GM23248 (cell line): ENCODE results near the gene ETS1. TPM values are rescaled to one million over a fixed set of nuclear protein-coding genes. Genes with fewer than 3 reads are reported as not detected.

ENCODE experiments used
- DNase-seq: peaks from one replicate; pipeline ENCODE4 v3.0.0-alpha.2; 2015
- H2AFZ ChIP-seq: fragments of 200-600 bp; sonication (generic); 2 replicates; pipeline ENCODE4 v1.6.1; 2016; ENCODE audit warnings: antibody characterized with exemption
- H3F3A ChIP-seq: fragments of 200-600 bp; sonication (generic); 2 replicates; pipeline ENCODE4 v1.6.1; 2016; ENCODE audit warnings: mild to moderate bottlenecking, antibody characterized with exemption, mixed run types; ENCODE audit not compliant: insufficient read depth
- H3K27ac ChIP-seq: fragments of 200-600 bp; sonication (generic); 2 replicates; pipeline ENCODE4 v1.5.1; 2016; ENCODE audit warnings: mild to moderate bottlenecking
- H3K27me3 ChIP-seq: fragments of 200-600 bp; sonication (generic); replicated peaks from 2 replicates; pipeline ENCODE4 v1.6.1; 2016; ENCODE audit warnings: mild to moderate bottlenecking; ENCODE audit not compliant: insufficient read depth
- H3K36me3 ChIP-seq: fragments of 200-600 bp; sonication (generic); 2 replicates; pipeline ENCODE4 v1.6.1; 2016; ENCODE audit warnings: low read depth, mild to moderate bottlenecking
- H3K4me1 ChIP-seq: fragments of 200-600 bp; sonication (generic); 2 replicates; pipeline ENCODE4 v1.6.1; 2016; ENCODE audit warnings: mild to moderate bottlenecking; ENCODE audit not compliant: insufficient read depth
- H3K4me2 ChIP-seq: fragments of 200-600 bp; sonication (generic); one replicate; pipeline ENCODE4 v1.6.1; 2016; ENCODE audit warnings: mild to moderate bottlenecking; ENCODE audit not compliant: unreplicated experiment
- H3K4me3 ChIP-seq: fragments of 200-600 bp; sonication (generic); 2 replicates; pipeline ENCODE4 v1.5.1; 2016; ENCODE audit warnings: mild to moderate bottlenecking
- H3K79me2 ChIP-seq: fragments of 200-600 bp; sonication (generic); 2 replicates; pipeline ENCODE4 v1.6.1; 2016; ENCODE audit warnings: mild to moderate bottlenecking; ENCODE audit not compliant: insufficient read depth
- H3K9ac ChIP-seq: fragments of 200-600 bp; sonication (generic); 2 replicates; pipeline ENCODE4 v1.6.1; 2016; ENCODE audit warnings: mild to moderate bottlenecking
- H3K9me2 ChIP-seq: fragments of 200-600 bp; sonication (generic); 2 replicates; pipeline ENCODE4 v1.6.1; 2016; ENCODE audit warnings: mixed run types, mild to moderate bottlenecking, moderate library complexity; ENCODE audit not compliant: insufficient read depth
- H3K9me3 ChIP-seq: fragments of 200-600 bp; sonication (generic); one replicate; pipeline ENCODE4 v1.6.1; 2017; ENCODE audit warnings: low read depth
- H4K20me1 ChIP-seq: fragments of 200-600 bp; sonication (generic); 2 replicates; pipeline ENCODE4 v1.6.0; 2016; ENCODE audit not compliant: insufficient read depth
- EZH2 ChIP-seq: fragments of 200-600 bp; sonication (generic); IDR thresholded peaks from 2 replicates; pipeline ENCODE4 v1.6.1; 2018; ENCODE audit warnings: antibody characterized with exemption, mild to moderate bottlenecking; ENCODE audit not compliant: insufficient read depth, poor library complexity, severe bottlenecking
- EZH2phosphoT487 ChIP-seq: fragments of 200-600 bp; sonication (generic); IDR thresholded peaks from 2 replicates; pipeline ENCODE4 v1.6.1; 2018; ENCODE audit warnings: antibody characterized with exemption, moderate library complexity, mild to moderate bottlenecking, low read depth; ENCODE audit not compliant: insufficient read depth
- WGBS, 2 experiments: methylation state at CpG; one replicate each; pipeline ENCODE4 v1.1.6; 2015 to 2017; ENCODE audit warnings: low lambda C conversion rate in 2 of 2, low coverage in 1 of 2; ENCODE audit errors: missing lambda C conversion rate in 2 of 2; 5-methylcytosine and 5-hydroxymethylcytosine counted together
- in situ Hi-C: fragments of 300-500 bp; cut with MboI; formaldehyde crosslinking; loops from 2 replicates; pipeline ENCODE4 v1.15.0; 2020
- polyA plus RNA-seq: library from polyadenylated mRNA; unstranded; fragments of >200 nt; fragmentation: Nextera tagmentation; extraction: Ambion mirVana; gene quantifications from 2 replicates; pipeline ENCODE4 v1.2.1, GENCODE V29; 2016
- total RNA-seq: library from RNA; depleted of rRNA; stranded (reverse); fragments of >200 nt; shearing (Covaris generic); gene quantifications from 2 replicates; pipeline ENCODE4 v1.2.3, GENCODE V29; 2014

The ETS1 gene
- total and polyA plus RNA-seq, 2 experiments from 2014 or later: 19.9 to 61.0 TPM

DNA sequence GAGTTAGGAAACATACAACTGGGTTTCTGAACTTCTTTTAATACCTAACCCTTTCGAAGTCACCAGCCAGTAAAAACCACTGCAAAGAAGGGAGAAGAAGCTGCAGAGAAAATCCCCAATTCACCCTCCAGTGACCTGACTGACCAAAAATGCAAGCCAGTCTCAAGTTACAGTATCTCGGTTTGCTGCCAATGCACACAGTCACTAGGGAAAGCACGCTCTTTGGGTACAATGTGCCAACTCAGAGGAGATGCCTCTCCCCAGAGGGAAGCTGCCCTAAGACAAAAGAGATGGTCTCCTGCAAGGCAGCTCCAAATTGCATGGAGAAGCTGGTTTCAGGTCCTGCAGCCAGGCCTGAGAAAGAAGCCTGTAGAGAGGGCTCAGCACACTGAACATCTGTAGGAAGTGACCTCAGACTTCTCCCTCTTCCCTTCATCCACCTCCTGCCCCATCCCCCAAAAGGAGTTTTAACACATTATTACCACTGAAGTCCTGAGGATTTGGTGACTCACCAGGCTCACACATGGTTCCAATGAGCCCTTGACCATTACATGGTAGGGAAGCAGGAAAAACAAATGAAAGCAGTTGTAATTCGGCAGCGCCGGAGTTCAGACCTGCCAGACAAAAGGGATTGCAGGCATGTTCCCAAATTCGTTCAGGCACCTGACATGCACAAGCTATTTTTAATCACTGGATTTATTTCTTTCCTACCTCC is 90.1 kb downstream of the ETS1 start:
- peak overlapping the region; percentile 58 for H3K4me3 ChIP-seq
- no peaks in the 10 kb centered on the region; the same call in 1 of the 2 replicates for H3K36me3 ChIP-seq
- no peak overlapping the region for H2AFZ ChIP-seq
- H3K4me1 ChIP-seq: peaks cover 99% of the 10 kb centered on the region
- H3K79me2 ChIP-seq: peaks cover 91% of the 10 kb centered on the region
- H3K27ac ChIP-seq: peak overlapping the region; percentile 98
- H3F3A ChIP-seq: peaks cover 90% of the 10 kb centered on the region
- H3K9ac ChIP-seq: peak overlapping the region; percentile 78
- H3K9me3 ChIP-seq: no peaks in the 10 kb centered on the region
- WGBS, 2 experiments: 1 to 3% methylated on average over 7 of the region's 7 CpGs
- in situ Hi-C loops: no loop called here
- peak overlapping the region; percentile 87 for H3K4me2 ChIP-seq
- TF ChIP-seq EZH2: no peak
- TF ChIP-seq EZH2phosphoT487: no peak
- H4K20me1 ChIP-seq: 0 out of 2 replicates have a peak, but pooled peaks cover 7% of the 10 kb centered on the region
- H3K27me3 ChIP-seq: no peaks in the 10 kb centered on the region
- H3K9me2 ChIP-seq: no peaks in the 10 kb centered on the region
- peak; percentile 97 for DNase-seq

DNA sequence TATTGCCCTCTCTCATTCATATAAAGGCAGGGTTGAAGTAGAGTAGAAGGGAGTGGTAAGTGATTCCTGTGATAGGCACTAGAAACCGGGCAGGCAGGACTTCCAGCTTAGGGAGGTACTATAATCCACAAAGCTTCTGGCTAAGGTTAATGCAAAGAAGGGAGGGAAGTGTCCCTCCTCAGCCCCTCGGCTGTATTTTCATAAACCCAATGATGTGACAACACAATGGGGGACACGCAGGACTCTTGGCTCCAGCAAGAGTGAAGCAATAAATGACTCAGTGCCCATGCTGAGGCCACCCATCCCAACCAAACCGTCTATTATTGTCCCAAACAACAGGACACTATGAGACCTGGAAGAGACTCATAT is 90.7 kb downstream of the ETS1 start:
- 0 to 1% methylated on average over 4 of the region's 4 CpGs for WGBS, 2 experiments
- Histone ChIP-seq H3F3A (peaks cover 90% of the 10 kb centered on the region), H3K4me2 (peak overlapping the region; percentile 87), H4K20me1 (0 out of 2 replicates have a peak, but pooled peaks cover 10% of the 10 kb centered on the region), H3K9me2 (no peaks in the 10 kb centered on the region), H3K9me3 (no peaks in the 10 kb centered on the region), H3K27me3 (no peaks in the 10 kb centered on the region), H3K9ac (peak overlapping the region; percentile 78), H3K27ac (peak overlapping the region; percentile 98), H3K4me1 (peaks cover 99% of the 10 kb centered on the region), H3K79me2 (peaks cover 91% of the 10 kb centered on the region), H2AFZ (no peak overlapping the region), H3K4me3 (peak overlapping the region; percentile 58), H3K36me3 (no peaks in the 10 kb centered on the region; the same call in 1 of the 2 replicates)
- DNase-seq: peak; percentile 86
- in situ Hi-C loops: no loop called here
- TF ChIP-seq EZH2phosphoT487 (no peak), EZH2 (no peak)

- H3K27me3 ChIP-seq: no peaks in the 10 kb centered on the region
- peaks cover 90% of the 10 kb centered on the region for H3F3A ChIP-seq
- H4K20me1 ChIP-seq: 0 out of 2 replicates have a peak, but pooled peaks cover 5% of the 10 kb centered on the region
- H3K27ac ChIP-seq: peak overlapping the region; percentile 98
- TF ChIP-seq EZH2phosphoT487 (no peak), EZH2 (no peak)
- DNase-seq: no peak
- no peaks in the 10 kb centered on the region for H3K9me3 ChIP-seq
- peak overlapping the region; percentile 87 for H3K4me2 ChIP-seq
- H2AFZ ChIP-seq: no peak overlapping the region
- H3K9ac ChIP-seq: peak overlapping the region; percentile 78
- H3K36me3 ChIP-seq: peaks cover under 1% of the 10 kb centered on the region; the same call in 1 of the 2 replicates
- in situ Hi-C loops: no loop called here
- no peaks in the 10 kb centered on the region for H3K9me2 ChIP-seq
- H3K79me2 ChIP-seq: peaks cover 91% of the 10 kb centered on the region
- H3K4me1 ChIP-seq: peaks cover 99% of the 10 kb centered on the region
- WGBS, 2 experiments: 21 to 25% methylated on average over 3 of the region's 3 CpGs
- peak overlapping the region; percentile 58 for H3K4me3 ChIP-seq
Measured at GRCh38 chr11:128496249-128496648, 91.1 kb downstream of the ETS1 start.

DNA sequence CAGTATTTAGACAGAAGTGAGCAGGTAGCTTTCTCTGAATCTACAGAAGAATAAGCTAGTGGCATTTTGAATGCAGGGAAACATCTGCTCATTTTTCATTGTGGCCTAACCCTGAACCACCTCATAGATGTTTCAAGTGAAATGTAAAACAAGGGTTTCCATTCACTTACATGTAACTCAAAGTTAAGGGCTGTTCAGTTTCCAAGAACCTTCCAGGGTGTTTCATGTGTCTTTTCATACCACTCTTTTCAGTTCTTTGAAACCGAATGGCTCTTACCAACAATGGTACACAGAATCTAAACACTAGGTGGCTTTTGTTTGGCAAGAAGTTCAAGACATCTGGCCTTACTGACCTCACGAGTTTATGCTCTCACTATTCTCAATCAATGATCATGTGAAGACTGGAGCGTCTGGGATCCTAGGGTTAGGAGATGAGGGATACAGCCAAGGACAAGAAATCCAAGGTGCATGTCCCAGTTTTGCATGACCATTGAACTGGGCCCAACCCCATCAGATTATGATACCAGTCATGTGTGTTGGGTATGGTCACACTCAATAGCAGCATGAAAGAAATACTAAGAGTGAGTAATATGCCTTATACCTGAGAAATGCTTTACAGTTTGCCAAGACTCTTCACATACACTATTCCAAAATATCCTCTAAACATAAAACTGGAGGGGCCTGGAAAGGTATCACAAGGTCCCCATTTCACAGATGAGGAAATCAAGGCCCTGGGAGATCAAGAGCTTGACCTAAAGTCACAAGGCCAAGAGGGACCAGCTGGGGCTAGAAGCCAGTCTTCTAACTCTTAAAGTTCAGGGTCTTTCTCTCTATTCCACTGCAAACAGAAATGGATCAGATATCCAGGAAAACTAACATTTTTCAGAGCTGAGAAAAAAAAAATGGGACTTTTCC is 92.7 kb downstream of the ETS1 start:
- H2AFZ ChIP-seq: no peak overlapping the region
- H3F3A ChIP-seq: peaks cover 93% of the 10 kb centered on the region
- in situ Hi-C loops: no loop called here
- H3K9me3 ChIP-seq: no peaks in the 10 kb centered on the region
- H3K4me1 ChIP-seq: peaks cover 92% of the 10 kb centered on the region
- peak overlapping the region; percentile 78 for H3K9ac ChIP-seq
- TF ChIP-seq EZH2phosphoT487 (no peak), EZH2 (no peak)
- H3K27ac ChIP-seq: peak overlapping the region; percentile 98
- no peaks in the 10 kb centered on the region for H3K9me2 ChIP-seq
- H4K20me1 ChIP-seq: 0 out of 2 replicates have a peak, but pooled peaks cover 3% of the 10 kb centered on the region
- peaks cover 91% of the 10 kb centered on the region for H3K79me2 ChIP-seq
- H3K27me3 ChIP-seq: no peaks in the 10 kb centered on the region
- peaks cover 10% of the 10 kb centered on the region for H3K36me3 ChIP-seq
- H3K4me3 ChIP-seq: no peak overlapping the region
- DNase-seq: no peak
- peak overlapping the region; percentile 87 for H3K4me2 ChIP-seq
- WGBS, 2 experiments: 79 to 88% methylated on average over 3 of the region's 3 CpGs
